Activated naive CD4-positive, alpha-beta T cell treated with anti-CD3 and anti-CD28 coated beads, Interleukin-2, amount 50 U/mL, for 16 hours (primary cell): Measurements from ENCODE around the gene PAPSS1.
"Not testable (repeated sequence)": the region's sequence is repeated elsewhere in the genome, so short reads cannot be mapped to it uniquely, and the experiment has no call there.

Experiments
- DNase-seq: peaks from one replicate; pipeline ENCODE4 v3.0.0-alpha.2; 2020

PAPSS1 gene

GRCh38 chr4:107725281-107725859 is 5.3 kb upstream of the PAPSS1 start:
- DNase-seq, result no peak

GRCh38 chr4:107723331-107723730 is 3.3 kb upstream of the PAPSS1 start:
- DNase-seq, result not testable (repeated sequence)

- peak; percentile 68 for DNase-seq
These were observed 1.5 kb upstream of the PAPSS1 start for GRCh38 chr4:107721436-107722100.

GRCh38 chr4:107719207-107719921 is 670 bp downstream of the PAPSS1 start:
- DNase-seq, result no peak

GRCh38 chr4:107718351-107718965 is 1.6 kb downstream of the PAPSS1 start:
- DNase-seq, result no peak

GRCh38 chr4:107714256-107714655 is 5.8 kb downstream of the PAPSS1 start:
- no peak for DNase-seq

- DNase-seq, result no peak
These were observed 7.8 kb downstream of the PAPSS1 start for GRCh38 chr4:107712236-107712635.

GRCh38 chr4:107711831-107712230 is 8.2 kb downstream of the PAPSS1 start:
- no peak for DNase-seq

GRCh38 chr4:107710493-107711459 is 9.3 kb downstream of the PAPSS1 start:
- no peak for DNase-seq

GRCh38 chr4:107709916-107710315 is 10.1 kb downstream of the PAPSS1 start:
- DNase-seq, result no peak

GRCh38 chr4:107708225-107708624 is 11.8 kb downstream of the PAPSS1 start:
- DNase-seq, result no peak

GRCh38 chr4:107705742-107706556 is 14.1 kb downstream of the PAPSS1 start:
- no peak for DNase-seq

- DNase-seq, result no peak
These were observed 18.5 kb downstream of the PAPSS1 start for GRCh38 chr4:107701565-107701964.

- DNase-seq, result no peak
These were observed 20.4 kb downstream of the PAPSS1 start for GRCh38 chr4:107699466-107700206.

- not testable (repeated sequence) for DNase-seq
These were observed 23.8 kb downstream of the PAPSS1 start for GRCh38 chr4:107696187-107696586.

GRCh38 chr4:107693132-107693531 is 26.9 kb downstream of the PAPSS1 start:
- no peak for DNase-seq

GRCh38 chr4:107692202-107692601 is 27.8 kb downstream of the PAPSS1 start:
- no peak for DNase-seq

GRCh38 chr4:107691378-107691777 is 28.7 kb downstream of the PAPSS1 start:
- DNase-seq, result no peak

- no peak for DNase-seq
These were observed 30.0 kb downstream of the PAPSS1 start for GRCh38 chr4:107689912-107690587.

GRCh38 chr4:107688421-107688820 is 31.6 kb downstream of the PAPSS1 start:
- no peak for DNase-seq
